HL-60/S4 treated with phorbol 12-myristate 13-acetate at 8.2 ng/mL for 4 days and 3 days (cell line): Measurements from ENCODE around the gene PSMA5.

Experiments used
- in situ Hi-C: fragments of 300-500 bp; cut with MboI; formaldehyde crosslinking; loops from 2 replicates; pipeline ENCODE4 v1.15.0; 2022; ENCODE audit warnings: low sequenced_read_pairs

Gene PSMA5

GRCh38 chr1:109433322-109433721 is 7.1 kb upstream of the PSMA5 start:
- in situ Hi-C loops, result no loop called here

DNA sequence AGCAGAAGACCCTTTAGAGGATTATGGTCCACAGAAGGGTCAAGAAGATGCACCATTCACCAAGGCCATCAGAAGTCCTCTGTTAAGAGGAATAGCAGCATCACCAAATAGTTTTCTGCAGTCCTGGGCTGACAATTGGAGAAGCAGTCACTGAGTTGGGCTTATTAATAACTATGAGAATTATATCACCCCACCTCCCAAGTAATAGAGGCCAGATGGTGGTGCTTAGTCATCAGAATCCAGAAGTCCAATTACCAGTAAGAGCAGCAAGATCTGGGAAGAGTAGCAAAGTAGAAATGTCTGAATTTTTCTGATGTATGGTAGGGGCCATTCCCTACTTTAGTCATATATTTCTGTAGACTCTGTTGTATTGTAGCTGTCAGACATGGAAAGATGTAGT is 6.1 kb upstream of the PSMA5 start:
- in situ Hi-C loops, result no loop called here

- in situ Hi-C loops, result no loop called here
Observed at GRCh38 chr1:109427171-109427467, 871 bp upstream of the PSMA5 start.

DNA sequence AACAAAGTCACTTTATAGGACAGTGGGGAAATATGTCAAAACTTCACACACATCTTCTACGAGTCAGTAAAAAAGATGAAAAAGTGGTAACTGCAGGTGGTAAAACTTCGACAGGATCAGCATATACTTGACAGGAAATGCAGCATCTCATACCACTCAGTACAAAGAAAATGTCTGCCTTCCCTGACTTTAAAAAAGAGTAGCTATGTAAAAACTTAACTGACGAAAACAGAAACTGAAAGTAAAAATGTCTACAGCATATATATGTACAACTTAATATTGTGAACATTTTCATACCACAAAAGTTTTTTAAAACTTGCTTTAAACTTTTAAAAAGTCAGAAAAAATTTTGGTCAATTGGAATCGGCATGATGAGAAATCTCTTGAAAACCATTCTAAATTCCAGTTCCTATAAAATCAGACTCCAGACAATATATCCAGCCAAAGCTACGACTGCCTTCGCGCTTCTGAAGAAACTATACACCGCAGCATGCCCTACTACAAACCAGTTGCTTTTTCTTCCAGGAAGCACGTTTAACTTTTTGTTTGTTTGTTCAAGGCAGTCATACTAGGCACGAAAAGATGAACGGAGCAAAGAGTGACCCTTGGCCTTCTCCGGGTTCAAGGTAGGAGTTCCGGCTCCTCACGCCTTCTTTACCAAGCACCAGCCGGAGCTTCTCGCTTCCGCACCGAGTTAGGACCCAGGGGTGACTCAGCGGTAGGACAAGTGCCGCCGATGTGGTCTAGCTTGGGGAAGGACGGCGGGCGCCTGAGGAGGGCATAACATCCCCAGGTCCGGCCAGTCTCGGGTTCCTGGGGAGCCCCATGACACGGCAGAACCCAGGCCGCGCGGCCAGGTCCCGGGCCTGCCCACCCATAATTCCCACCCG is 612 bp downstream of the PSMA5 start:
- in situ Hi-C loops, result no loop called here

- in situ Hi-C loops, result no loop called here
Observed at GRCh38 chr1:109423498-109423897, 2.8 kb downstream of the PSMA5 start.

DNA sequence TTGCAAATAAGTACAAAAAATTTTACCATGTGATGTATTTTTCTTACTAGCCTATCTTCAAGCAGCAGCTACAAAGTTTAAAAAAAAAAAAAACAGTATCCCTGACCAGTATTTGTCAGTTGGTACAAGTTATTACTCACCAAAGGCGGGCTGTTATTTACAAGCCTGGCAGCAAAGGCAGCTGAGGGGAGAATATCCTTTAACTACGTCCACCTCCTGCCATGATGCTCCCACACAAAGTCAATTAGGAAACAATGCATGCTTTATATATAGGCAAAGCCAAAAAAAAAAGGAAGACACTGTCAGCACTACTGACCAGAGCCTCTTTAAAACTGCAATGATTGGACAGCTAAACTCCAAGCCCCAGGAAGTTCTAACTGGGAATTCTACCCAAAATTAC is 13.7 kb downstream of the PSMA5 start:
- in situ Hi-C loops, result no loop called here

- in situ Hi-C loops, result no loop called here
Observed at GRCh38 chr1:109404838-109405237, 21.4 kb downstream of the PSMA5 start.

DNA sequence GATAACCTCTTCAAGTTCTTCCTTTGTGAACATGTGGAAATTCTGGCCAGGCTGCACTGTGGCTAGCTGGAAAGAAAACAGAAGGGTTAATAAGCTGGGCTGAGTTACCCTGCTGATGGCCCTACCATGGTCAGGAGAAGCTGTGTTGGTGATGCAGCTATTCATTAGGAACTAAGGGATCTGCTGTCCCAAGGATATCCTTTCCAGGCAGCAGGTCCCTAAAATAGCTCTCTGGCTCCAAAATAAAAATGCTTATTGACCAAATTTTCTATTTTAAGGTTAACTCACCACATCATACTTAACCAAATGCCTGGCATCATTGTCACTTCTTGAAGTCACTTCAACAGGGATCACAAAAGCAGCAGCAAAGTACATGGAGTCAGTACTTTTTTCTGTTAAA is 24.2 kb downstream of the PSMA5 start:
- in situ Hi-C loops, result no loop called here

- in situ Hi-C loops, result no loop called here
Observed at GRCh38 chr1:109400035-109400655, 26.1 kb downstream of the PSMA5 start.

GRCh38 chr1:109399326-109399957 is 26.8 kb downstream of the PSMA5 start:
- in situ Hi-C loops, result loop anchor here (10.0 kb wide), 1 partner anchor 135 kb away; no protein-coding TSS in a partner anchor

DNA sequence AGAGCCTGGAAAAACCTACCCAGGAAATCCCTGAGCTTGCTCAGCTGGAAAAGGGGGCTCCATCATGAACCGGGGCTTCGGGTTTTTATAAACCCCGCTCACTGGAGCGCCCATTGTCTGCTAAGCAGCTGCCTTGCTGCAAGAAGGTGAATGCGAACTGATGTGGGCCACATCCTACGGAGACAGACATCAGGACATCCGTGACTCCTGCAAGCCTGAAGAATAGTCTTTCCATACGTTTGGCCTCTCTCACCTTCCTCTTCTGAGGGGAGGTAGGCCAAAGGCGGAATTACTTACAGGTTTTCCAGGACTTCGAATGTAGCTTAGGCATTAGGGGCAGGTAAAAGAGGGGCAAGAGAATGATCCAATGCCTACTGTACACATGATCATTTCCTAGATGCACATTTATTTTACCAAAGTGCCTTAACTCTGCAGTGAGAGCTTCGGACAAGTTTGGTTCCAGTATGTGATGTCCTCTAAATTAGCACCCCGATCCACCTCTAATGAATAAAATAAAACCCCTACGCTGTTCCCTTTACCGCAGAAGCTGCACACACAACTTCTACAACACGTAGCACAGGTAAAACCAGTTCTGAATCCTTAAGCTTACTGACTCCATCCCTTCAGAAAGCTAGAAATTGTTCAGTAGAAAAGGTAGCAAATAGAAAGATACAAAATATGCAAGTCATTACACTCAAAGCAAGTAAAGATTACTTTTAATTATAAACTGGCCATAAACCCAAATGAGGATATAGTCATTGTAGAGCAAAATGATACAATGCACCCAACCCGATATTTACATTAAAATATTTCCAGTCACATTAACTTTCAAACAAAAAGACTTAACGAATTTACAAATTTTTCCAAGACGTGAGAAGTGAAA is 27.7 kb downstream of the PSMA5 start:
- in situ Hi-C loops, result loop anchor here (10.0 kb wide), 1 partner anchor 134 kb away; no protein-coding TSS in a partner anchor

GRCh38 chr1:109397581-109398342 is 28.5 kb downstream of the PSMA5 start, which contains the start of gene SORT1:
TSS of gene SORT1 (minus strand) at chr1:109397918. CDS start at chr1:109397892, 26 bp downstream.
- in situ Hi-C loops, result loop anchor here (10.0 kb wide), 1 partner anchor 133 kb away; no protein-coding TSS in a partner anchor

- in situ Hi-C loops, result loop anchor here (10.0 kb wide), 1 partner anchor 132 kb away; no protein-coding TSS in a partner anchor
Observed at GRCh38 chr1:109396871-109397580, 29.2 kb downstream of the PSMA5 start.

DNA sequence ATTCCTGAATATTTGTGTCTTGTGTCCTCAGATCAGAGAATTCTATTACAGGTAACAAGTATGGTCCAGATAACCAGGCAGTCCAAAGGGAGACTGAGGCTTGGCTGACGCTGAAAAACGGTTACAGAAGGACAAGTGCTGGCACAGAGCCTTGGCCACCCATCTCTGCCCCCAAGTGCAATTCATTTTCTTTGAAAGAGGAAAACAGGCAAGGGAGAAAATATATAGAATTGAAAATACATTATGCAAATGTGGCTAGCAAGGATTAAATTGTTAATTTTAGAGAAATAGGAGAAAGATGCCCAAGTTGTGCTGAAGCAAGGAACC is 29.8 kb downstream of the PSMA5 start:
- in situ Hi-C loops, result loop anchor here (10.0 kb wide), 1 partner anchor 132 kb away; no protein-coding TSS in a partner anchor

DNA sequence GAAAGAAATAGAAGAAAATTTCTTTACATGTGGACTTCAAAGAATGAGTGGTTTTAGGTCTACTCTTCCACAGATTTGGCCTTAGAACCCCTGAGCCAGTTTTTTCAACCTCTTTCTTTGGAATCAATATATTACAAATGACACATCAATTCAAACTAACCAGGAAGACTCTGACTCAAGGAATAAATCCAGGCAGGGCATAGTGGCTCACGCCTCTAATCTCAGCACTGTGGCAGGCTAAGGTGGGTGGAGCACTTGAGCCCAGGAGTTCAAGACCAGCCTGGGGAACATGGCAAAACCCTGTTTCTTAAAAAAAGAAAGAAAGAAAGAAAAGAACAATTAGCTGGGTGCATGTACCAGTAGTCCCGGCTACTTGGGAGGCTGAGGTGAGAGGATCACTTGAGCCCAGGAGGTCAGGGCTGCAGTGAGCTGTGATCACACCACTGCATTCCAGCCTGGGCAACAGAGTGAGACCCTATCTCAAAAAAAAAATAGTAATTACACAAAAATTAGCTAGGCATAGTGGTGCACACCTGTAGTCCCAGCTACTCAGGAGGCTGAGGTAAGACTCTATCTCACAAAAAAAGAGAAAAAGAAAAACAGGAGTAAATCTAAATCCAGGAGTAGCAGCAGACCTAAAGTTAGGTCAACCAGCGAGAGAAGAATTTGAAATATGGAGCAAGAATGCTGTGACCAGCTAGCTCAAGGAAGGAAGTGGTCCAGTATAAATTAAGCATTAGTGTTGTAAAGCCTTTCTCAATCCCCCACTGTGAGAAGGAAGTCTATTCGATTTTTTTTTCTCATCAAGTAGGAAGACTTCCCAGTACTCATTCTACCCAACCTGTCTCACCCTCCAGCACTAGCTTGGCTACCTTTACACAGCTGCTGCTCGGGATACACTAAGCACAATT is 30.4 kb downstream of the PSMA5 start:
- in situ Hi-C loops, result loop anchor here (10.0 kb wide), 1 partner anchor 131 kb away; no protein-coding TSS in a partner anchor

- in situ Hi-C loops, result loop anchor here (10.0 kb wide), 1 partner anchor 130 kb away; no protein-coding TSS in a partner anchor
Observed at GRCh38 chr1:109395282-109395599, 31.0 kb downstream of the PSMA5 start.

DNA sequence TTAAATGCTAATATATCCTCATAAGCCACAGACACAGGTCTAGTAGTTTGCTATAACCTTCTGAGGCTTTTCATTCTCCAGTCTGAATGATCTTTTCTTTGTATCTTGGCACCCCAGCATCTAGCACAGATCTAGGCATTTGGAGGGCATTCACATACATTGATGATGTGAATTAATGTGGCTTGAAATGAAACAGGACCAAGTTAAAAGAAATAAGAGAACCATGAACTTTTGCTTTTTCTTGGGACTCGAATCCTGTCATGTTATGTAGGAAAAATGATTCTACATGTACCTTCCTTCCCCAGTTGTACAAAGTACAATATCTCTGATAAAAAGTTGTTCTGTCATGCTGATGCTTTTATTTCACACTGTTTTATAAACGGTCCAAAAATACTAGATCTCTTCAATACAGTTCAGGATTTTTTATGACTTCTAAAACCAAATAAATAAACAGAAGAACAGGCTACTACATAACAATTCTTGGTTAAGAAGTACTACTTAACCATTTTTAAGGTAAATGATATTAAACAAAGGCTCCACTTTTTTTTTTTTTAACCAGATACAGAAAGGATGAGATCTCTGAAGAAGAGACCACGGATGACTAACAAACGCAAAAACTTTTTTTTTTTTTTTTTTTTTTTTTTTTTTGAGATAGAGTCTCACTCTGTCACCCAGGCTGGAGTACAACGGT is 31.5 kb downstream of the PSMA5 start:
- in situ Hi-C loops, result loop anchor here (10.0 kb wide), 1 partner anchor 130 kb away; no protein-coding TSS in a partner anchor
